Activated naive CD4-positive, alpha-beta T cell treated with anti-CD3 and anti-CD28 coated beads for 36 hours (primary cell): ENCODE measurements around the gene MBLAC2. TPM values are rescaled to one million over a fixed set of nuclear protein-coding genes. Genes with fewer than 3 reads are reported as not detected.

ENCODE experiments used
- CTCF ChIA-PET: fragments of 350-600 bp; sonication (Branson Sonifier 250); formaldehyde crosslinking; loops from one replicate; lab custom pipeline; 2021; ENCODE audit warnings: antibody characterized with exemption; lab: Charles Lee
- DNase-seq: peaks from one replicate; pipeline ENCODE4 v3.0.0-alpha.2; 2020
- H3K27ac Mint-ChIP-seq: one replicate; pipeline ENCODE4 v1.8.0; 2021; ENCODE audit warnings: mild to moderate bottlenecking, mixed read lengths
- H3K27me3 Mint-ChIP-seq: one replicate; pipeline ENCODE4 v1.8.0; 2021; ENCODE audit warnings: low read depth, mixed read lengths
- H3K36me3 Mint-ChIP-seq: one replicate; pipeline ENCODE4 v1.8.0; 2021; ENCODE audit warnings: low read depth, mixed read lengths
- H3K4me1 Mint-ChIP-seq: one replicate; pipeline ENCODE4 v1.8.0; 2021; ENCODE audit warnings: low read depth, mixed read lengths
- H3K4me3 Mint-ChIP-seq: one replicate; pipeline ENCODE4 v1.8.0; 2021; ENCODE audit warnings: mild to moderate bottlenecking, moderate library complexity, mixed read lengths
- H3K9me3 Mint-ChIP-seq: one replicate; pipeline ENCODE4 v1.8.0; 2021; ENCODE audit warnings: mixed read lengths
- intact Hi-C: fragments of 100-400 bp; cut with micrococcal nuclease; formaldehyde crosslinking; loops from one replicate; pipeline ENCODE4 v1.15.1; 2023
- total RNA-seq, 2 experiments: library from RNA; stranded (reverse); gene quantifications; one replicate each; pipeline ENCODE4 v1.2.3, GENCODE V29; 2021

Gene MBLAC2
- total RNA-seq, 2 experiments from 2014 or later: 2.4 to 2.8 TPM

- no peaks in the 10 kb centered on the region for H3K27me3 Mint-ChIP-seq
- no peak overlapping the region for H3K4me3 Mint-ChIP-seq
- DNase-seq: no peak
- CTCF ChIA-PET: no interaction called here
- H3K4me1 Mint-ChIP-seq: peaks cover 11% of the 10 kb centered on the region
- H3K36me3 Mint-ChIP-seq: peaks cover 25% of the 10 kb centered on the region
- intact Hi-C loops: no loop called here
- no peaks in the 10 kb centered on the region for H3K9me3 Mint-ChIP-seq
- H3K27ac Mint-ChIP-seq: no peak overlapping the region
Observed at GRCh38 chr5:90480699-90481098, 6.1 kb upstream of the MBLAC2 start.

GRCh38 chr5:90479611-90480385, 5.2 kb upstream of the MBLAC2 start:
- Mint-ChIP-seq H3K4me1 (peaks cover 19% of the 10 kb centered on the region), H3K9me3 (no peaks in the 10 kb centered on the region), H3K27ac (no peak overlapping the region), H3K27me3 (no peaks in the 10 kb centered on the region), H3K4me3 (no peak overlapping the region), H3K36me3 (peaks cover 21% of the 10 kb centered on the region)
- intact Hi-C loops: loop anchor here (10.0 kb wide), 2 partner anchors 835 to 1595 kb away; partner anchors contain the start of gene MEF2C
- no peak for DNase-seq
- CTCF ChIA-PET: interaction anchor here (0.9 kb wide), 1 partner anchor 50 kb away, joined by 3 read pairs; no protein-coding TSS in a partner anchor

- intact Hi-C loops: loop anchor here (10.0 kb wide), 2 partner anchors 837 to 1593 kb away; partner anchors contain the start of gene MEF2C
- no peak overlapping the region for H3K4me3 Mint-ChIP-seq
- peaks cover 15% of the 10 kb centered on the region for H3K36me3 Mint-ChIP-seq
- no peaks in the 10 kb centered on the region for H3K9me3 Mint-ChIP-seq
- H3K27ac Mint-ChIP-seq: no peak overlapping the region
- no peaks in the 10 kb centered on the region for H3K27me3 Mint-ChIP-seq
- CTCF ChIA-PET: no interaction called here
- DNase-seq: no peak
- peaks cover 25% of the 10 kb centered on the region for H3K4me1 Mint-ChIP-seq
Observed at GRCh38 chr5:90477621-90478215, 3.1 kb upstream of the MBLAC2 start.

- H3K36me3 Mint-ChIP-seq: peaks cover 14% of the 10 kb centered on the region
- H3K4me3 Mint-ChIP-seq: no peak overlapping the region
- no peak overlapping the region for H3K27ac Mint-ChIP-seq
- H3K9me3 Mint-ChIP-seq: no peaks in the 10 kb centered on the region
- intact Hi-C loops: loop anchor here (10.0 kb wide), 2 partner anchors 838 to 1592 kb away; partner anchors contain the start of gene MEF2C
- CTCF ChIA-PET: no interaction called here
- DNase-seq: peak; percentile 4
- H3K4me1 Mint-ChIP-seq: peaks cover 27% of the 10 kb centered on the region
- no peaks in the 10 kb centered on the region for H3K27me3 Mint-ChIP-seq
Observed at GRCh38 chr5:90477073-90477472, 2.5 kb upstream of the MBLAC2 start.

GRCh38 chr5:90476391-90476790, 1.8 kb upstream of the MBLAC2 start:
- no peaks in the 10 kb centered on the region for H3K27me3 Mint-ChIP-seq
- H3K36me3 Mint-ChIP-seq: peaks cover 13% of the 10 kb centered on the region
- intact Hi-C loops: loop anchor here (10.0 kb wide), 2 partner anchors 838 to 1592 kb away; partner anchors contain the start of gene MEF2C
- CTCF ChIA-PET: no interaction called here
- no peak for DNase-seq
- H3K4me3 Mint-ChIP-seq: no peak overlapping the region
- no peaks in the 10 kb centered on the region for H3K9me3 Mint-ChIP-seq
- H3K4me1 Mint-ChIP-seq: peaks cover 29% of the 10 kb centered on the region
- no peak overlapping the region for H3K27ac Mint-ChIP-seq

GRCh38 chr5:90475436-90475980, 937 bp upstream of the MBLAC2 start:
- Mint-ChIP-seq H3K9me3 (peaks cover 2% of the 10 kb centered on the region), H3K4me3 (peak overlapping the region; percentile 92), H3K36me3 (peaks cover 22% of the 10 kb centered on the region), H3K4me1 (peaks cover 31% of the 10 kb centered on the region), H3K27me3 (no peaks in the 10 kb centered on the region), H3K27ac (no peak overlapping the region)
- no peak for DNase-seq
- intact Hi-C loops: loop anchor here (10.0 kb wide), 2 partner anchors 839 to 1591 kb away; partner anchors contain the start of gene MEF2C
- CTCF ChIA-PET: interaction anchor here (1.3 kb wide), 1 partner anchor 36 kb away, joined by 5 read pairs; no protein-coding TSS in a partner anchor

GRCh38 chr5:90473396-90474234, 956 bp downstream of the MBLAC2 start:
- CTCF ChIA-PET: interaction anchor here (0.8 to 1.5 kb wide), 8 partner anchors 34 to 310 kb away, joined by 3 to 10 read pairs (median 3); partner anchors contain the start of genes CETN3 and LYSMD3
- intact Hi-C loops: loop anchor here (1.0 to 10.0 kb wide), 6 partner anchors 33 to 1589 kb away; partner anchors contain the start of genes ARRDC3, CETN3, LYSMD3 and MEF2C
- H3K9me3 Mint-ChIP-seq: peaks cover 18% of the 10 kb centered on the region
- H3K27ac Mint-ChIP-seq: peak overlapping the region; percentile 85
- H3K4me3 Mint-ChIP-seq: peak overlapping the region; percentile 92
- DNase-seq: peak; percentile 50
- no peaks in the 10 kb centered on the region for H3K27me3 Mint-ChIP-seq
- peaks cover 33% of the 10 kb centered on the region for H3K4me1 Mint-ChIP-seq
- peaks cover 31% of the 10 kb centered on the region for H3K36me3 Mint-ChIP-seq

GRCh38 chr5:90472783-90473395, 1.7 kb downstream of the MBLAC2 start:
- Mint-ChIP-seq H3K27me3 (no peaks in the 10 kb centered on the region), H3K4me3 (peak overlapping the region; percentile 92), H3K36me3 (peaks cover 36% of the 10 kb centered on the region), H3K9me3 (peaks cover 25% of the 10 kb centered on the region), H3K4me1 (peaks cover 35% of the 10 kb centered on the region), H3K27ac (no peak overlapping the region)
- intact Hi-C loops: loop anchor here (10.0 kb wide), 2 partner anchors 842 to 1588 kb away; partner anchors contain the start of gene MEF2C
- CTCF ChIA-PET: interaction anchor here (0.8 to 1.5 kb wide), 5 partner anchors 14 to 311 kb away, joined by 3 to 4 read pairs (median 3); no protein-coding TSS in a partner anchor
- no peak for DNase-seq

- Mint-ChIP-seq H3K4me1 (no peaks in the 10 kb centered on the region), H3K36me3 (no peaks in the 10 kb centered on the region), H3K4me3 (no peak overlapping the region), H3K9me3 (no peaks in the 10 kb centered on the region), H3K27ac (no peak overlapping the region), H3K27me3 (no peaks in the 10 kb centered on the region)
- CTCF ChIA-PET: interaction anchor here (1.3 kb wide), 1 partner anchor 69 kb away, joined by 4 read pairs; no protein-coding TSS in a partner anchor
- DNase-seq: no peak
- intact Hi-C loops: no loop called here
Observed at GRCh38 chr5:90461288-90461687, 13.3 kb downstream of the MBLAC2 start.

- CTCF ChIA-PET: no interaction called here
- no peak overlapping the region for H3K4me3 Mint-ChIP-seq
- no peaks in the 10 kb centered on the region for H3K4me1 Mint-ChIP-seq
- H3K27me3 Mint-ChIP-seq: no peaks in the 10 kb centered on the region
- H3K9me3 Mint-ChIP-seq: no peaks in the 10 kb centered on the region
- DNase-seq: no peak
- no peaks in the 10 kb centered on the region for H3K36me3 Mint-ChIP-seq
- intact Hi-C loops: no loop called here
- no peak overlapping the region for H3K27ac Mint-ChIP-seq
Observed at GRCh38 chr5:90446961-90447360, 27.6 kb downstream of the MBLAC2 start.

- CTCF ChIA-PET: interaction anchor here (0.6 to 7.1 kb wide), 7 partner anchors 30 to 346 kb away, joined by 3 to 50 read pairs (median 3); partner anchors contain the start of genes CETN3 and LYSMD3
- peaks cover 4% of the 10 kb centered on the region for H3K27me3 Mint-ChIP-seq
- no peak overlapping the region for H3K27ac Mint-ChIP-seq
Observed at GRCh38 chr5:90440644-90441043, 33.9 kb downstream of the MBLAC2 start.

More at GRCh38 chr5:90440644-90441043, 33.9 kb downstream of the MBLAC2 start:
- DNase-seq: no peak
- Mint-ChIP-seq H3K4me3 (no peak overlapping the region), H3K9me3 (no peaks in the 10 kb centered on the region), H3K36me3 (no peaks in the 10 kb centered on the region), H3K4me1 (peaks cover 5% of the 10 kb centered on the region)
- intact Hi-C loops: loop anchor here (1.0 kb wide), 1 partner anchor 34 kb away; the partner anchor contains the start of genes MBLAC2 and POLR3G
